ENCODE measurements around the gene NUFIP1.

NUFIP1 gene

GRCh38 chr13:44932850-44933251, 56.4 kb downstream of the NUFIP1 start:
- Histone ChIP-seq H3K9me2 (replicated peaks; ENCODE audit: low read depth, low read length) (no peaks in the 10 kb centered on the region), H3K27me3 (ENCODE audit: insufficient read depth, low read length, poor library complexity, severe bottlenecking) (no peaks in the 10 kb centered on the region), H3K4me1 (ENCODE audit: insufficient read depth, low read length, poor library complexity, severe bottlenecking) (peaks cover 9% of the 10 kb centered on the region), H3K9ac (ENCODE audit: low read depth, low read length, poor library complexity, severe bottlenecking) (no peak overlapping the region), H3K9me3 (ENCODE audit: insufficient read depth, low read depth, low read length) (no peaks in the 10 kb centered on the region), H3K79me2 (ENCODE audit: insufficient read depth, low read length) (no peaks in the 10 kb centered on the region), H3K4me2 (ENCODE audit: low read depth, low read length, poor library complexity, severe bottlenecking) (no peak overlapping the region), H2AFZ (ENCODE audit: low read length) (no peak overlapping the region), H3F3A (ENCODE audit: low read depth) (no peaks in the 10 kb centered on the region), H4K20me1 (ENCODE audit: insufficient read depth, low read length, poor library complexity, severe bottlenecking) (no peaks in the 10 kb centered on the region), H3K36me3 (ENCODE audit: insufficient read depth, low read length) (no peaks in the 10 kb centered on the region), H3K4me3 (ENCODE audit: low read length, poor library complexity, severe bottlenecking) (no peak overlapping the region)
- no peak for TF ChIP-seq EZH2phosphoT487 (IDR thresholded peaks at IDR 0.05; ENCODE audit: borderline replicate concordance)
- TF ChIP-seq CTCF (conservative IDR thresholded peaks at IDR 0.05; ENCODE audit: low read length), result no peak

DNA sequence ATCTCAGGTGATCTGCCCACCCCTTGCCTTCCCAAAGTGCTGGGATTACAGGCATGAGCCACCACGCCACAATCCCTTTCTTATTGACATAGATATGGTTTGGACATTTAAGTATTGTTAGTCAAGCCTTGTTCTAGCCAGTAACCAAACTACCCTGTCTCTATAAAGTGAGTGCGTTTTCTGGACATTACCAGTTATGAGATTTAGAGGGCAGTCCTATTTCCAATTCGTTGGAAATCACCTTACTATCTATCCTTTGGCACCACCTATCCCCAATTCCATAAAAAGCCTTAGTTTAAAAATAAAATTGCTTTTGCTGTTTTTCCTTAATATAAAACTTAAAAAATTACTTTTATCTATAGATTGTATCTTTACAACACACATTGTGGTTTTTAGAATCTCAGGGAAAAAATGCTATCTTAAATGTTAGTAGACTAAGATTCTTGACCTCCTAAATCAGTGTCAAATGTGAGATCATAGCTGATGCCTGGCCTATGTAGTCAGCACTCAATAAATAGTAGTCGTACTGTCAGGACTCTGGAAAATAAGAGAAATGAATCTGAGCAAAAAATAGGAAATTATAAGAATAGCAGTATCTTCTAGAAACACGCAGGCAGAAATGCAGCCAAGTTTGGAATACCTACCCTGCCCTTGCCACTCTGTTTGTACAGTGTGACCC, 57.0 kb downstream of the NUFIP1 start:
- Histone ChIP-seq H2AFZ (ENCODE audit: low read length) (no peak overlapping the region), H3K9me2 (replicated peaks; ENCODE audit: low read depth, low read length) (no peaks in the 10 kb centered on the region), H3K4me1 (ENCODE audit: insufficient read depth, low read length, poor library complexity, severe bottlenecking) (peaks cover 9% of the 10 kb centered on the region), H3K4me2 (ENCODE audit: low read depth, low read length, poor library complexity, severe bottlenecking) (no peak overlapping the region), H3K4me3 (ENCODE audit: low read length, poor library complexity, severe bottlenecking) (no peak overlapping the region), H4K20me1 (ENCODE audit: insufficient read depth, low read length, poor library complexity, severe bottlenecking) (no peaks in the 10 kb centered on the region), H3K36me3 (ENCODE audit: insufficient read depth, low read length) (no peaks in the 10 kb centered on the region), H3K9me3 (ENCODE audit: insufficient read depth, low read depth, low read length) (no peaks in the 10 kb centered on the region), H3K9ac (ENCODE audit: low read depth, low read length, poor library complexity, severe bottlenecking) (no peak overlapping the region), H3K27me3 (ENCODE audit: insufficient read depth, low read length, poor library complexity, severe bottlenecking) (no peaks in the 10 kb centered on the region), H3K79me2 (ENCODE audit: insufficient read depth, low read length) (no peaks in the 10 kb centered on the region), H3F3A (ENCODE audit: low read depth) (no peaks in the 10 kb centered on the region)
- TF ChIP-seq CTCF (conservative IDR thresholded peaks at IDR 0.05; ENCODE audit: low read length), result no peak
- TF ChIP-seq EZH2phosphoT487 (IDR thresholded peaks at IDR 0.05; ENCODE audit: borderline replicate concordance), result no peak

GRCh38 chr13:44930963-44931623, 58.2 kb downstream of the NUFIP1 start:
- no peaks in the 10 kb centered on the region for H3K27me3 ChIP-seq (ENCODE audit: insufficient read depth, low read length, poor library complexity, severe bottlenecking)
- peaks cover 9% of the 10 kb centered on the region for H3K4me1 ChIP-seq (ENCODE audit: insufficient read depth, low read length, poor library complexity, severe bottlenecking)
- no peaks in the 10 kb centered on the region for H3K9me3 ChIP-seq (ENCODE audit: insufficient read depth, low read depth, low read length)
- no peak overlapping the region for H3K4me2 ChIP-seq (ENCODE audit: low read depth, low read length, poor library complexity, severe bottlenecking)
- no peaks in the 10 kb centered on the region for H4K20me1 ChIP-seq (ENCODE audit: insufficient read depth, low read length, poor library complexity, severe bottlenecking)
- H2AFZ ChIP-seq (ENCODE audit: low read length), result no peak overlapping the region
- no peaks in the 10 kb centered on the region for H3K9me2 ChIP-seq (replicated peaks; ENCODE audit: low read depth, low read length)
- H3K9ac ChIP-seq (ENCODE audit: low read depth, low read length, poor library complexity, severe bottlenecking), result no peak overlapping the region
- H3K36me3 ChIP-seq (ENCODE audit: insufficient read depth, low read length), result no peaks in the 10 kb centered on the region
- H3K79me2 ChIP-seq (ENCODE audit: insufficient read depth, low read length), result no peaks in the 10 kb centered on the region
- no peak overlapping the region for H3K4me3 ChIP-seq (ENCODE audit: low read length, poor library complexity, severe bottlenecking)
- TF ChIP-seq EZH2phosphoT487 (IDR thresholded peaks at IDR 0.05; ENCODE audit: borderline replicate concordance) (no peak), CTCF (conservative IDR thresholded peaks at IDR 0.05; ENCODE audit: low read length) (no peak)
- H3F3A ChIP-seq (ENCODE audit: low read depth), result no peaks in the 10 kb centered on the region
